Inflammatory macrophage treated with lipopolysaccharide for 4 hours (primary cell): Measurements from ENCODE around the gene C12orf75.

Source experiments
- DNase-seq: peaks from one replicate; pipeline ENCODE4 v3.0.0-alpha.2; 2020

C12orf75 gene

DNA sequence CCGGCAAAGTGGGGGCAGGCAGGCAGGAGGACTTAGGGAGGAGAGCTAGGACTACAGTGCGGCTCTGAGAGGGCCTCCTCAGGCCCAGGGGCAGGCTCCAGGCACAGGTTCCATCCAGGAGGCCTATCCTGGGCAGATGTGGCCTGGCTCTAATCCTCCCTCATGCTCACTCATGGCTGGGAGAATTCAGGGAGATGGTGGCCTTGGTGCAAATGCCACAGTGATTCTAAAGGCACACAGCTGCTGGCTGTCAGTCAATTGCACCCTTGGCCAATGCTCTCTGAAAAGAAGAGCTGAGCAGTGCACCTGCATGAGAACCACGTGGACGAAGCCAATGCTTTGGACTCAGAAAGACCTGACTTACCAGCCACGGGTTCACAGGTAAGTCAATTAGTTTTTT lies 89.6 kb downstream of the C12orf75 start:
- DNase-seq = no peak

DNA sequence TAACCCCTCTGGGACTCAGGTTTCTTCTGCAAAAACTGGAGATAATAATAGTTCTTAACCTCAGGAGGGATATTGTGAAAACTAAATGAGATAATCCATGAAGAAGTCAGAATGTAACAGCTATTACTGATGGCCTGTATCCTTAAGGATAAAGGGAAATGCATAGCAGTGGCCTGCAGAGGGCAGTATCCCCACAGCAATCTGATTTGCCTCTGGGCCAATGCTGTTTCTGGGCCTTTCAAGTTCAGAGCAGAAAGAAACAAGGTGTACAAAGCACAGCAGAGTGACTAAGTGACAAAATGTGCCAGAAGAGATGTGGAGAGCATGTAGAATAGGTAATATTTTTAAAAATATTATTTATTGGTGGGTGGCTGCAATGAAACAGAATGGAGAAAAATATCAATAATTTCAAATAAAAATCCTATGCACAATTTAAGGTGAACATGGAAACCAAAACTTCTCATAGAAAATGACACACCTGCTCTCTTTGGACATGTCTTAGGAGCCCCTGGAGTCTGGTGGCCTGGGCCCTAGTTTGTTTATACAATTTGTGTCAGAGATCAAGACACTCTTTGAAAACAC lies 90.3 kb downstream of the C12orf75 start:
- DNase-seq = peak; percentile 53
